Gastroesophageal sphincter (tissue), 4 donors: ENCODE results near the gene MCTP1. TPM values are rescaled to one million over a fixed set of nuclear protein-coding genes. Genes with fewer than 3 reads are reported as not detected.
"Not testable (repeated sequence)": the region's sequence is repeated elsewhere in the genome, so short reads cannot be mapped to it uniquely, and the experiment has no call there.

Experiments used
- ATAC-seq: fragments of 150-250 bp; one replicate; pipeline ENCODE4 v1.9.1; 2016; ENCODE audit warnings: mild to moderate bottlenecking, moderate library complexity
- H3K27ac ChIP-seq, 4 donors: fragments of 200-600 bp; sonication (generic) in 3 of 4; 1 replicate in 3 of 4; 2 replicates in 1 of 4; pipeline ENCODE4 v1.5.1; 2016 to 2019
- H3K27me3 ChIP-seq: fragments of 200-600 bp; sonication (generic); one replicate; pipeline ENCODE4 v1.5.1; 2019
- H3K36me3 ChIP-seq, 2 donors: fragments of 200-600 bp; sonication (generic); one replicate each; pipeline ENCODE4 v1.5.1; 2019; ENCODE audit warnings: control low read depth in 1 of 2
- H3K4me1 ChIP-seq, 3 donors: fragments of 200-600 bp; sonication (generic); 1 replicate in 2 of 3; 2 replicates in 1 of 3; pipeline ENCODE4 v1.5.1; 2016 to 2019; ENCODE audit warnings: control low read depth in 2 of 3
- H3K4me3 ChIP-seq, 2 donors: fragments of 200-600 bp; sonication (generic); one replicate each; pipeline ENCODE4 v1.5.1; 2019; ENCODE audit warnings: mild to moderate bottlenecking in 1 of 2, moderate library complexity in 1 of 2
- H3K9me3 ChIP-seq, 3 donors: fragments of 200-600 bp; sonication (generic); one replicate each; pipeline ENCODE4 v1.5.1; 2017 to 2019; ENCODE audit warnings: control low read depth in 2 of 3
- EP300 ChIP-seq: sonication (generic); formaldehyde crosslinking; IDR thresholded peaks from one replicate; pipeline ENCODE4 v1.6.1; 2017; ENCODE audit warnings: antibody characterized with exemption, mild to moderate bottlenecking
- POLR2A ChIP-seq, 2 donors: fragments of 450-650 bp; IDR thresholded peaks; one replicate each; pipeline ENCODE4 v1.6.1; 2017; ENCODE audit warnings: antibody characterized with exemption in 2 of 2, mild to moderate bottlenecking in 2 of 2, moderate library complexity in 1 of 2
- POLR2AphosphoS5 ChIP-seq: sonication (generic); formaldehyde crosslinking; IDR thresholded peaks from one replicate; pipeline ENCODE4 v1.6.1; 2017; ENCODE audit warnings: antibody characterized with exemption
- WGBS, 2 donors: methylation state at CpG; one replicate each; pipeline ENCODE4 v1.1.5; 2018; ENCODE audit warnings: low coverage in 1 of 2; 5-methylcytosine and 5-hydroxymethylcytosine counted together
- total RNA-seq, 4 donors: library from RNA; depleted of rRNA; stranded (reverse); fragments of >200 nt; gene quantifications; one replicate each; pipeline ENCODE4 v1.1.0, GENCODE V29; 2016
- TF ChIP-seq, protein P1 (sequence below), 4 experiments: fragments of 200-600 bp in 2 of 4; fragments of 450-650 bp in 2 of 4; sonication (generic) in 1 of 4; IDR thresholded peaks; one replicate each; pipeline ENCODE4 v1.5.1; 2017 to 2019; ENCODE audit warnings: antibody characterized with exemption in 4 of 4, mild to moderate bottlenecking in 2 of 4, moderate library complexity in 2 of 4

Gene MCTP1
- total RNA-seq, 4 donors from 2014 or later, result 13.5 to 57.6 (median 21.9) TPM

DNA sequence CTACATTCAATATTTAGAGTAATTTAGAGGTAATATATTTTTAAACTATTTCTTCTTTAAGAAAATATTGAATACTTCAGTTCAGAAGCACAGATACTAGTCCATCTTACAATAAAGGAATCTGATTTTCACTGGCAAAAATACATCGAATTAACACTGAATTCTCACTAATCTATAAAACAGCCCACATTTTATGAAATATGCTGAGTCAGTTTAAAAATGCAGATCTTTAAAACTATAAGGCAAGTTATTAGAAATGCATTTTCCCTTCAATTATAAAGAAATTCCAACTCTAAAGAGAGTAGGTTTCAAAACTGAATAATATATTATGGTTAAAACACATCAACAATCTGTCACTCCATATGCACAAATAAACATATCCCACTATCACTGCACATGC is 433.9 kb downstream of the MCTP1 start:
- ATAC-seq, result no peak
- TF ChIP-seq POLR2A (IDR thresholded peaks at IDR 0.05) (no peak), EP300 (no peak), POLR2AphosphoS5 (no peak)
- TF ChIP-seq, protein P1, sequence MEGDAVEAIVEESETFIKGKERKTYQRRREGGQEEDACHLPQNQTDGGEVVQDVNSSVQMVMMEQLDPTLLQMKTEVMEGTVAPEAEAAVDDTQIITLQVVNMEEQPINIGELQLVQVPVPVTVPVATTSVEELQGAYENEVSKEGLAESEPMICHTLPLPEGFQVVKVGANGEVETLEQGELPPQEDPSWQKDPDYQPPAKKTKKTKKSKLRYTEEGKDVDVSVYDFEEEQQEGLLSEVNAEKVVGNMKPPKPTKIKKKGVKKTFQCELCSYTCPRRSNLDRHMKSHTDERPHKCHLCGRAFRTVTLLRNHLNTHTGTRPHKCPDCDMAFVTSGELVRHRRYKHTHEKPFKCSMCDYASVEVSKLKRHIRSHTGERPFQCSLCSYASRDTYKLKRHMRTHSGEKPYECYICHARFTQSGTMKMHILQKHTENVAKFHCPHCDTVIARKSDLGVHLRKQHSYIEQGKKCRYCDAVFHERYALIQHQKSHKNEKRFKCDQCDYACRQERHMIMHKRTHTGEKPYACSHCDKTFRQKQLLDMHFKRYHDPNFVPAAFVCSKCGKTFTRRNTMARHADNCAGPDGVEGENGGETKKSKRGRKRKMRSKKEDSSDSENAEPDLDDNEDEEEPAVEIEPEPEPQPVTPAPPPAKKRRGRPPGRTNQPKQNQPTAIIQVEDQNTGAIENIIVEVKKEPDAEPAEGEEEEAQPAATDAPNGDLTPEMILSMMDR (IDR thresholded peaks at IDR 0.05), result no peak
- 63 to 69% methylated on average over 1 of the region's 1 CpG for WGBS, 2 donors
- H3K4me1 ChIP-seq, result no peaks in the 10 kb centered on the region
- H3K4me3 ChIP-seq, result no peak overlapping the region
- H3K27me3 ChIP-seq, result no peaks in the 10 kb centered on the region
- H3K9me3 ChIP-seq, result no peaks in the 10 kb centered on the region
- no peak overlapping the region for H3K27ac ChIP-seq
- H3K36me3 ChIP-seq, result no peaks in the 10 kb centered on the region

DNA sequence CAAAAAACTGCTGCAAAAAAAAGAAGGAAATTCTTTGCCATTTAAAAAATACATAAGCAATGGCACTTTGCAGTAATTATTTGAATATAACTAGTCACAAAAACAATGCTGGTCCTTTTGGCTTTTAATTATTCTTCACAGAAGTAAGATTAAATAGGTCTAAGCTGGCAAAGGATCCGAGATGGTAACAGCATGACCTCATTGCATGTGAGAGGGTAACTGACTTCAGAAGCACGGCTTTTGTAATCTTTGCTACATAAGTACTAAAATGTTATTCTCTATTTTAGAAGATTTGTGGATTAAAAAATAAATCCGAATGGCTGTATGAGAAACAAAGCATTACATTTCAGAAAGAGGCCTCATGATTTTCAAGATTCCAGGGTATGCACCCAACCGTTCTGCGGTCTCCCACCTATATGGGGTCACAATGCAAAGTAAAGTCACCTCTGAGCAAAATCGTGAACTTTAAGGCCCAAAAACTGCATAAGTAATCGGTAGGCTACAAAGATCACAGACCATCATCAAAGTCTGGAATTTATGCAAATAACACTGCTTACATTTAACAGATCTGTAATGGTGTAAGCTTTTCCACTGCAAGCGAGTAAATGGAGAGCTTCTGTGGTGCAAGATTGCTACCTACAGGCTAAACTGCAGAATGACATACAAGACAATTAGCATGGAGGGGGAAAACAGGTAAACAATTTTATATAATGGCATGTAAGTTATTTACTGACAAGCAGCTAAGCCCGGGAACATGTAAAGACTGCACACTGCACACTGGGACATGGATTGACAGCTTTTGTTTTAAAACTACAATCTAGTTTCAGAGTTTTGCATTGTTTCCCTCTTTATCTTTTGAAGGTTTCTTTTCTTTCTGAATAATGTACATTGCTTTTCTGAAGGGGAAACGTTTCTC is 434.8 kb downstream of the MCTP1 start:
- Histone ChIP-seq H3K27me3 (no peaks in the 10 kb centered on the region), H3K27ac (no peak overlapping the region), H3K9me3 (no peaks in the 10 kb centered on the region), H3K36me3 (no peaks in the 10 kb centered on the region), H3K4me1 (no peaks in the 10 kb centered on the region), H3K4me3 (no peak overlapping the region)
- ATAC-seq, result no peak
- 31 to 42% methylated on average over 8 to 9 of the region's 10 CpGs for WGBS, 2 donors
- TF ChIP-seq POLR2A (IDR thresholded peaks at IDR 0.05) (no peak), EP300 (no peak), POLR2AphosphoS5 (no peak)
- TF ChIP-seq, protein P1 (IDR thresholded peaks at IDR 0.05), result peak in 2 of 4 experiments; percentile 18 to 25

DNA sequence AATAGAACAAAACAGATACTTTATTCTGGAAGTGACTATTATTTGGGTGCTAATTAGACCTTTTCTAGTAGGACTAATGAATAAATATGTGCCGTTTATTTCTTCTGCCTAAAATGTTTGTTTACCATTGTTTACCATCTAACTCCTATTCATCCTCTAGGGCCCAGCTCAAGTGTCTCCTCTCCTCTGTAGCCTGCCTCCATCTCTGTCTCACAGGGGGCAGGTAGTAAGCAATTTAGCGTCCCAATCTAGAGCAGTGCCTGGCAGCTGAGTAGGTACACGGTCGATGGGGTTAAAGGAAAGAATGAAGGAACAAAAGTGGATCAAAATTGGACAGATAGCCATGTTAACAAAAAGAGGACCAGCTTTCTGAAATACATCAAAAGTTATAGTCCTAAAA is 435.6 kb downstream of the MCTP1 start:
- H3K36me3 ChIP-seq, result no peaks in the 10 kb centered on the region

DNA sequence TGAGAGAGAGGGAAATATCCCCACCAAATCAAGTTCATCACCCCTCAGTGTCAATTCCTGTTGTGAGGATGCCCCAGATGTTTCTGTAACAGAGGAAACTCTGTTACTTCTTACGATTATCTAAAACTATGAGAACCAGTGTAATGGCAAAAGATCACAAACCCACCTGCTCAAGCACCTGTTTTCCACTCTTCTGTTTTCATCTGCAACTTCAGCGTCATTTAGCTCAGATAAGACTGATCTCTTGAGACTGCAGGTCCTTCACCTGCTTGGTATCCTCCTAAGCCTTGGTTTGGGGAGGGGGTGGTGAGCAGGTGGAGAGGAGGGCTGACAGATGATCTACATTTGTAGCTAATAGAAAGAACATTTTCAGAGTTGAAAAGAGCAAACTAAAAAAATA is 437.2 kb downstream of the MCTP1 start:
- Histone ChIP-seq H3K27me3 (no peaks in the 10 kb centered on the region), H3K4me1 (no peaks in the 10 kb centered on the region), H3K4me3 (no peak overlapping the region), H3K9me3 (no peaks in the 10 kb centered on the region), H3K27ac (no peak overlapping the region), H3K36me3 (no peaks in the 10 kb centered on the region)
- no peak for ATAC-seq
- TF ChIP-seq EP300 (no peak), POLR2A (IDR thresholded peaks at IDR 0.05) (no peak), POLR2AphosphoS5 (no peak)
- TF ChIP-seq, protein P1 (IDR thresholded peaks at IDR 0.05), result no peak
- WGBS, 2 donors, result 80% methylated on average over 2 of the region's 2 CpGs

More for the DNA sequence above, 435.6 kb downstream of the MCTP1 start:
- H3K27ac ChIP-seq, result no peak overlapping the region
- no peak for ATAC-seq
- H3K4me1 ChIP-seq, result no peaks in the 10 kb centered on the region
- 79 to 89% methylated on average over 1 of the region's 4 CpGs for WGBS, 2 donors
- H3K27me3 ChIP-seq, result no peaks in the 10 kb centered on the region
- H3K9me3 ChIP-seq, result no peaks in the 10 kb centered on the region
- no peak overlapping the region for H3K4me3 ChIP-seq
- no peak for TF ChIP-seq EP300
- TF ChIP-seq POLR2A (IDR thresholded peaks at IDR 0.05), result no peak
- TF ChIP-seq POLR2AphosphoS5, result no peak
- TF ChIP-seq, protein P1 (IDR thresholded peaks at IDR 0.05), result no peak

DNA sequence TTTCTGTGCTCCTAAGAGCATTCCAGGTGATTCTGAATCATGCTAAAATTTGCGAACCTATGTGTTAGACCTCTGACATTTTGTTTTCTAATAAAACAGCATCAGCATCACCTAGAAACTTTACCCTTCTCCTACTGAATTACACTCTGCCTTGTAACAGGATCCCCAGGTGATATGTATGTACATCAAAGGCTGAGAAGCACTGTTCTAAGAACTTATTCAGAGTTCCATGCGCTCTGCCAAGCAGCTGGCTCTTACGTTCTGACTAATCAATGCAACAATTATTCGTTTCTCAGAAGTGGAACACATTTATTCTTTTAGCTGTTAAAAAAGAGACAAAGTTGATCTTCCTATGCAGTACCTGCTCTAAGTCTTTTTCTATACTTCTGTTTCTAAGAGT is 437.9 kb downstream of the MCTP1 start:
- Histone ChIP-seq H3K4me1 (no peaks in the 10 kb centered on the region), H3K9me3 (no peaks in the 10 kb centered on the region), H3K27ac (no peak overlapping the region), H3K36me3 (no peaks in the 10 kb centered on the region), H3K27me3 (no peaks in the 10 kb centered on the region), H3K4me3 (no peak overlapping the region)
- 74% methylated on average over 4 of the region's 4 CpGs; no CpG with 5 or more reads in 1 of the 2 donors for WGBS, 2 donors
- ATAC-seq, result no peak
- TF ChIP-seq EP300 (no peak), POLR2AphosphoS5 (no peak), POLR2A (IDR thresholded peaks at IDR 0.05) (no peak)
- TF ChIP-seq, protein P1 (IDR thresholded peaks at IDR 0.05), result no peak

DNA sequence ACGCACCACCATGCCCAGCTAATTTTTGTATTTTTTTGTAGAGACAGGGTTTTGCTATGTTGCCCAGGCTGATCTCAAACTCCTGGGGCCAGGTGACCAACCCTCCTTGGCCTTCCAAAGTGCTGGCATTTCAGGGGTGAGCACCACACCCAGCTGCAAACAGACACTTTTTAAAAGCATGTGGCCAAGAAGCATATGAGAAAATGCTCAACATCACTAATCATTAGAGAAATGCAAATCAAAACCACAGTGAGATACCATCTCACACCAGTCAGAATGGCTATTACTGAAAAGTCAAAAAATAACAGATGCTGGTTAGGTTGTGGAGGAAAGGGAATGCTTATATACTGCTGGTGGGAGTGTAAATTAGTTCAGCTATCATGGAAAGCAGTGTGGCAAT is 439.2 kb downstream of the MCTP1 start:
- not testable (repeated sequence) for H3K27ac ChIP-seq, H3K4me3 ChIP-seq, H3K36me3 ChIP-seq, H3K4me1 ChIP-seq, ATAC-seq, H3K27me3 ChIP-seq, H3K9me3 ChIP-seq
- 100% methylated on average over 1 of the region's 1 CpG; no CpG with 5 or more reads in 1 of the 2 donors for WGBS, 2 donors
